GM18861 (cell line): ENCODE results near the gene ABHD3.
A peak's percentile ranks its signal among the peaks of the same experiment; 100 is the strongest.
"Not testable (repeated sequence)": the region's sequence is repeated elsewhere in the genome, so short reads cannot be mapped to it uniquely, and the experiment has no call there.

Source experiments
- ATAC-seq: cut with Tn5 transposase; IDR thresholded peaks from one replicate; pipeline ENCODE4 v1.9.1; 2021; ENCODE audit not compliant: unreplicated experiment

ABHD3 gene

DNA sequence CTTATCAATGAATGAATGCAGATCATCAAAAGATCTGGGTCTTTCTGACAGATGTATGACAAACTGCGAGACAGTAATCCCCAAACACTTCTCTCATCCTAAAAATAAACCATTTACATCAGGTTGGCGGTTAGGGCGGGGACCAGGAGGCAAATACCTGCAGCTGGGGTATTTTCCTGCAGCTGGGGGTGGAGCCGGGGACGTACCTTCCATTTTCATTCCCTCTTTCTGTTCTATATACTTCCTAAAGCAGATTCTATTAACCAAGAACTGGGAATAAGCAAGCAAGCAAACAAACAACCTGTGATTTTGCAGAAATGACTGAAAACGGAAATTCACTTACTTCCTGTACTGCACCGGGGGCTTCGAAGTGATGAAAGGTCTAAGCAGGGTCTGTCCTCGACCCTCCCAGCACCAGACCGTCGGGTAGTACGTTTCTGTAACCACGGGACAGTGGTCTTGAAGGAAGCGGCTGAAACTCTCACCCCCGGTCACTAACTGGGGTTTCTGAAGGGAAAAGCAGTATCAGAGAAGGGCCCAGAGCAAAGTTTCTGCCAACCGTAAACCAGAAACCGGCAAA, 1.2 kb downstream of the ABHD3 start:
- no peak for ATAC-seq

DNA sequence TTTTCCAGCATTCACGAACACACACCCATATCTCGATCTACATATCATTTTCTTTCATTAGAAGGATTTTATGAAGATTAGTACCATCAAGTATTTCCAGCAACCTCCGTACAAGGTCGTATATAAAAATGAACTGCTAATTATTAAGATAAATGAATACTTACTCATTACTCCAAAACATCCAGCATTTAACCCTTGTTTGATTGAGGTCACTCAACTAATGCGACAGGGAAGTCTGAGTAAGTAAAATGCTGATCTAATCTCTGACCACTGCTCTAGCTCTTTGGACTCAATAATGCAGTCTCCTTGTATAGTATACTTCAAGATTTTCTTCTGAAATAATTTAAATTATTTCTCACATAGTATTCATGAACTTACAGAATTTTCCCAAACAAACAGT, 2.0 kb downstream of the ABHD3 start:
- no peak for ATAC-seq

- ATAC-seq = no peak
Measured at GRCh38 chr18:21701621-21702020, 3.0 kb downstream of the ABHD3 start.

- ATAC-seq = no peak
Measured at GRCh38 chr18:21700528-21701075, 4.0 kb downstream of the ABHD3 start.

DNA sequence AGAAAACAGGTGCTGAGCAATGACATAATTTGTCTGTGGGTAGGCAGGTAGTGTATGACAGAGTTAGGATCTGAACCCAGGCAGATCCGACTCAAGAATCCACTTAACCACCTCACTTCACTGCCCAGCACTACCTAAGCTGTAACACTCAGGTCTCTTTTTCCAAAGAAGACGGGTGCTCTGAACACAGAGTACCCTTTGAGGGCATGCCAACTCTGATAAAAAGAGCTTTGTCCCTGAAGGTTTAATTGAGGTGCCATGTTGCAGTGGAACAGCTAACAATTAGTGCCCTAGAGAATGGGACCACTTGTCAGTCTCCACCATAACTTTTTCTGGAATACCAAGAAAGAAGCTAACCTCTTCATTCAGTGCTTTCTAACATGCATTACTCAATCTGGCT, 11.3 kb downstream of the ABHD3 start:
- ATAC-seq = no peak

DNA sequence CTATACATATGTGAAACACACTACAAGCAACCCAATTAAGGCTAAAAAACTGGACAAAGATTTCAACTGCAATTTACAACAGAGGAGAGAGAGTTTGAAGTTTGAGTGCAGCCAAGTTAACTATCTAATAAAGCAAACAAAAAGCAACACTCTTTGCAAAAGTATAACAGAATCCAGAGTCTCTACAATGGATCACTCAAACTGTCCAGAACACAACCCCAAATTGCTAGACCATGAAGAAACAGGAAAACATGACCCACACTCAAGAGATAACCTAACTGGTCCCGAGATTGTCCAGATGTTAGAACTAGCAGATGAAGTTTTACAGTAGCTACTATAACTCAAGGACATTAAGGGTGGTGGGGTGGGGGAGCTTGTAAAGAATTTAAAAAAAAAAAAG, 14.8 kb downstream of the ABHD3 start:
- no peak for ATAC-seq

- no peak for ATAC-seq
Measured at GRCh38 chr18:21686282-21687105, 18.1 kb downstream of the ABHD3 start.

DNA sequence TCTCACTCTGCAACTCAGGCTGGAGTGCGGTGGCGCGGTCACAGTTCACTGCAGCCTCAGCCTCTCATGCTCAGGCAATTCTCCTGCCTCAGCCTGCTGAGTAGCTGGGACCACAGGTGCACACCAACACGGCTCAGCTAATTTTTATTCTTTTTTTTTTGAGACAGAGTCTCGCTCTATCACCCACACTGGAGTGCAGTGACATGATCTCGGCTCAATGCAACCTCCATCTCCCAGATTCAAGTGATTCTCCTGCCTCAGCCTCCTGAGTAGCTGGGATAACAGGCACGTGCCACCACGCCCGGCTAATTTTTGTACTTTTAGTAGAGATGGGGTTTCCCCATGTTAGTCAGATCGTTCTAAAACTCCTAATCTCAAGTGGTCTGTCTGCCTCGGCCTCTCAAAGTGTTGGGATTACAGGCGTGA, 19.0 kb downstream of the ABHD3 start:
- ATAC-seq = peak; percentile 74

- ATAC-seq = peak; percentile 64
Measured at GRCh38 chr18:21684731-21685130, 19.8 kb downstream of the ABHD3 start.

GRCh38 chr18:21682371-21683051, 22.1 kb downstream of the ABHD3 start:
- peak; percentile 34 for ATAC-seq

DNA sequence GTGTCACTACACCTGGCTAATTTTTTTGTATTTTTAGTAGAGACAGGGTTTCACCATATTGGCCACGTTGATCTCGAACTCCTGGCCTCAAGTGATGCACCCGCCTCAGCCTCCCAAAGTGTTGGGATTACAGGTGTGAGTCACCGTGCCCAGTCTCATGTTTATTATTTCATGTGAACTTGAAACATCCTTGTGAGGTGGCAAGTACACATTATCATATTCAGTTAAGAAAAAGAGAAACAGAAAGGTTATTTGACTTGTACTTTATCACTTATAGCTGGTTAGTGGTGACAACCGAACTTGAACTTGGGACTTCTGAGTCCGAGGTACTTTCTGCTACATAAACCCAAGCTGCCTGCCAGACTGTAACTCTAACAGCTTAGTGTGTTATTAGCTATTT, 24.4 kb downstream of the ABHD3 start:
- no peak for ATAC-seq

GRCh38 chr18:21678859-21679258, 25.7 kb downstream of the ABHD3 start:
- ATAC-seq = no peak

DNA sequence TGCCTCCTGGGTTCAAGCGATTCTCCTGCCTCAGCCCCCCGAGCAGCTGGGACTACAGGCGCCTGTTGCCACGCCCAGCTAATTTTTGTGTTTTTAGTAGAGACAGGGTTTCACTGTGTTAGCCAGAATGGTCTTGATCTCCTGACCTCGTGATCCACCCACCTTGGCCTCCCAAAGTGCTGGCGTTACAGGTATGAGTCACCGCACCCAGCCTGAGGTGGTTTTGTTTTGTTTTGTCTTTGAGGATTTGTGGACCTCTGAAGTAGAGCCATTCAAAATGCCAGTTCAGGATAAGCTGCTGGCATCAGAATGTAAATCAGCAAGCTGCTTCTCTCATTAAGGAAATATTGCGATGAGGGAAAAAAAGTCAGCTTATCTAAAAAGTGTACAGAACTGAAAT, 29.2 kb downstream of the ABHD3 start:
- not testable (repeated sequence) for ATAC-seq

DNA sequence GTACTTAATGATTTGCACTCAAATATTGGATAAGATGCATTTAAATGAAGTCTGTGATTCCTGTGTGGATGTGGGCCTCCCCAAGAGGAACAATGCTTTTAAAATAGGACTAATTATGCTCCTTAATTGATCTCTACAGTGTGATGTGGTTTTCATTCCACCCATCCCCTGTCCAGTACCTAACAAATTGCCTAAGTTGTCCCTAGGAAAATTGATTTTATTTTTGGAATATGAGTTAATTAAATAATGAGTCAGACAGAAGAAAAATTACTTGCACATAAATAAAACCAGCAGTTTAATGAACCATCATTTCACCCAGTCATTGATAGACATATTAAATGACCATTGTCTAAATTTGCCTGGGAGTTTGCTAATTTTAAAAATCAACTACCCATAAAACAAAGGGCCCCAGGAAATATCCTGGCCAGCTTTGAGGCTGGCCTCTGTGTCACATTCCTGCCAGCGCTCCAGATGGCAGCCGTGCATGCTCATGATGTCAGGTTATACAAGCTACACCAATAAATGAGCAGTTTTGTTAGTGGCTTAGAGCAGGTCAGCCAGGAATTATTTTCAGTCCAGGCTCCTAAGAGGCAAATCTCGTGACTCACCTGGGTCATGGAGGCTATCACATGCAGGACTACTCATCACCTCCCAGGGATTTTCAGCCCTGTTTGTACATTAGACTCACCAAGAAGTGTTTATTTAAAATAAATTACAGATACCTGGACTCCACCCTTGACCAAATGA, 31.9 kb downstream of the ABHD3 start:
- ATAC-seq = no peak

DNA sequence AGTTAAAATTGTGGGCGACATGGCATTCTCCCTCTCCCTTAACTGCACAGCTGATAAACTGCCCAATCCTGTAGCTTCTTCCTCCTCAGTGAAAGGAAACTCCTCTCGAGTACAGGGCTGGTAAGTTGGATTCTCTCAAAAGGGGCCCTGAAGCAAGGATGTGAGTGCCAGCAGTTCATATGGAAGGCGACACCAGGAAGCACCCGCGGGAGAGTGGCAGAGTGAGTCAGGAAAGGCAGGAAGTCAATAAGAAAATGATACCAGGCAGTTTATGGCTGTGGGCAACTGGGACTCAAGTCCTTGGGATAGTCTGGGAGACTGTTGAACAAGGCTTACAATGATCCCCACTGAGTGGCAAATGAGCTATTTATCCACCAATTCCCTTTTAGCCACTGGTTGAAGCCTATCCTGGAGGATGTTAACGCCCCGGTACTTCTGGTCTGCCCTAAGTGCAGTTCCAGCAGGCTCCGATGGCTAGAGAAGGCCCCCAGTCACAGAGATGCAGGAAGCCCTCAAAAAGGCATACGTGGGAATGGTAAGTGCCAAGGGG, 34.8 kb downstream of the ABHD3 start:
- ATAC-seq = no peak

DNA sequence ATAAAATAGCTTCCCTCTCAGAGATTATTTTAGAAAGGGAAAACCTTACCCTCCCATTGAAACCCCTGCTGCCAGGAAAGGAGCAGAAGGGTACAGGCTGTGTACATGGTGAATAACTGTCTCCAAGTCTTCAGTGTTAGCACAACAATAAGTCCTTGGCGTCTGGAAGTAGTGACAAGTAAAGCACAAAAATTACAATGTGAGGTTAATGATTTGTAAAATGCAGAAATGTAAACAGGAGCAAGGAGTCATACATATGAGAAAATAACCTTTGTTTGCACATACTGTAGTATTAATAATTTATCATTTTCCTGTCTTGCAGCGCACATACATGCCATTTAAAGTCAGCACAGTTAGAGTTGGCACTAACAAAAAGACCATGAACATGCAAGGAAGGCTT, 40.5 kb downstream of the ABHD3 start:
- ATAC-seq = no peak

DNA sequence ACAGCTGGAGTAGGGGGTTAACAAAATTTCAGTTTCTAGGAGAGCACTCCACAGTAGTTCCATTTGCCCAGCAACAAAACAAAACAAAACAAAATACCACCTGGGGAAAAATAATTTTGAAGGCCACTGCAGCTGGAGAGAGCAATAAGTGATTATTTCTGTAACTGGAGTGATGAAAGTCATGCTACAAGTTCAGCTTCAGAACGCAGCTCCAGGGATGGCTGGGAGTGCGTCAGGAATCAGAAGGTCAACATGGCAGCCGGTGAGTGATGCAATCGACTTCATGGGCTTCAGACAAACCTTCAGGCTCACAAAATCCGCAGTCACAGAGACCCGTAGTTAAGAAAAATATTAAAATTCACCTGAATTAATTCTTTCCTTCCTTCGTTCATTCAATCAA, 41.0 kb downstream of the ABHD3 start:
- ATAC-seq = no peak

GRCh38 chr18:21662581-21662980, 42.0 kb downstream of the ABHD3 start:
- ATAC-seq = no peak

GRCh38 chr18:21660078-21660477, 44.5 kb downstream of the ABHD3 start:
- ATAC-seq = no peak

DNA sequence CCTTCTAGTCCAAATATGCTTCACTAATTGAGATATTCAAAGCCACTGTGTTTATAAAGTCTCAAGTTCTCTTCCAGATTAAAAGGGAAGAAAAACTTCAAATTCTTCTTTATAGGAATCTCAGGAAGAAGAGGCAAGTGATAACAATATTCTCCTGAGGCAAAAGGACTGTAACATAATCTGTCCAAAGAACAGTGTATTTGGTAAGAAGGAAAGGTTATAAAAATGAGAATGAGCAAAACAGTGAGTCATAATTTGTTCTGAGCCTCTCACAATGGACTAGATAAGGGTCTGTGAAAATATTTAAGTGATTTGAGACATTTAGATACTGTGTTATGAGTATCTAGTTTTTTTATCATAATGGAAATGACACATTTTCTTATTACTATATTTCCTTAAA, 48.2 kb downstream of the ABHD3 start:
- no peak for ATAC-seq

- ATAC-seq = no peak
Measured at GRCh38 chr18:21653361-21653760, 51.2 kb downstream of the ABHD3 start.
